HepG2 (cell line): ENCODE measurements around the gene GUK1. TPM values are rescaled to one million over a fixed set of nuclear protein-coding genes. Genes with fewer than 3 reads are reported as not detected.
A peak's percentile ranks its signal among the peaks of the same experiment; 100 is the strongest.

Experiments used
- AGO1 ChIP-seq: fragments of 200-400 bp; formaldehyde crosslinking; IDR thresholded peaks from 2 replicates; pipeline ENCODE4 v1.6.1; 2017; ENCODE audit warnings: mild to moderate bottlenecking, low read depth, low read length, moderate library complexity; ENCODE audit not compliant: poor library complexity, severe bottlenecking
- AGO2 ChIP-seq: fragments of 200-400 bp; formaldehyde crosslinking; optimal IDR thresholded peaks from 2 replicates; pipeline ENCODE3; 2017; ENCODE audit warnings: mild to moderate bottlenecking, low read depth, low read length, moderate library complexity
- ARNT ChIP-seq: fragments of 450-650 bp; IDR thresholded peaks from 2 replicates; pipeline ENCODE4 v1.6.1; 2017
- CHD4 ChIP-seq: fragments of 200-600 bp; sonication (generic); IDR thresholded peaks from 2 replicates; pipeline ENCODE4 v1.7.0; 2017; ENCODE audit warnings: mild to moderate bottlenecking, low read length, borderline replicate concordance
- ELF1 ChIP-seq: sonication (generic); formaldehyde crosslinking; IDR thresholded peaks from 2 replicates; pipeline ENCODE4 v1.4.0; 2020; ENCODE audit warnings: missing genetic modification reagents
- KDM6A ChIP-seq: IDR thresholded peaks from 2 replicates; pipeline ENCODE4 v1.6.1; 2016; ENCODE audit warnings: low read depth
- NAIF1 ChIP-seq: sonication (generic); formaldehyde crosslinking; IDR thresholded peaks from 2 replicates; pipeline ENCODE4 v1.5.0; 2020; ENCODE audit warnings: mild to moderate bottlenecking, missing genetic modification reagents, borderline replicate concordance
- SMAD3 ChIP-seq: sonication (generic); formaldehyde crosslinking; IDR thresholded peaks from 2 replicates; pipeline ENCODE4 v1.4.0; 2020; ENCODE audit warnings: missing genetic modification reagents
- U2AF1 ChIP-seq: fragments of 200-400 bp; formaldehyde crosslinking; optimal IDR thresholded peaks from 2 replicates; pipeline ENCODE3; 2017; ENCODE audit warnings: mild to moderate bottlenecking, low read depth, low read length
- ZBTB1 ChIP-seq: sonication (generic); formaldehyde crosslinking; IDR thresholded peaks from 2 replicates; pipeline ENCODE4 v1.4.0; 2020; ENCODE audit warnings: missing genetic modification reagents, borderline replicate concordance
- ZMYM4 ChIP-seq: sonication (generic); formaldehyde crosslinking; IDR thresholded peaks from 2 replicates; pipeline ENCODE4 v1.8.1; 2023; ENCODE audit warnings: mild to moderate bottlenecking, missing genetic modification reagents
- ZNF235 ChIP-seq: sonication (generic); formaldehyde crosslinking; IDR thresholded peaks from 2 replicates; pipeline ENCODE4 v1.8.1; 2023; ENCODE audit warnings: mild to moderate bottlenecking, missing genetic modification reagents, borderline replicate concordance
- ZNF350 ChIP-seq: sonication (generic); formaldehyde crosslinking; IDR thresholded peaks from 2 replicates; pipeline ENCODE4 v1.4.0; 2020; ENCODE audit warnings: mild to moderate bottlenecking, low read depth, missing genetic modification reagents, borderline replicate concordance
- polyA plus RNA-seq, 8 experiments: library from polyadenylated mRNA; depleted of rRNA in 3 of 8; stranded (reverse) in 7 of 8; unstranded in 1 of 8; fragments of >200 nt; fragmentation: Illumina TruSeq in 4 of 8; extraction: Trizol in 4 of 8; gene quantifications; 2 replicates each; pipeline versions ENCODE4 v1.2.1 to v1.2.3, GENCODE V29; 2011 to 2016; ENCODE audit warnings: low read depth in 4 of 8, missing spikeins in 1 of 8, mixed read lengths in 1 of 8; ENCODE audit not compliant: insufficient read depth in 1 of 8
- total RNA-seq, 5 experiments: library from RNA; depleted of rRNA; stranded (reverse); fragments of >200 nt; fragmentation: Illumina TruSeq; extraction: Trizol; gene quantifications; 2 replicates each; pipeline ENCODE4 v1.2.3, GENCODE V29; 2016; ENCODE audit warnings: low read depth in 1 of 5
- TF ChIP-seq, protein P1 (sequence below): sonication (generic); formaldehyde crosslinking; IDR thresholded peaks from 2 replicates; pipeline ENCODE4 v1.8.1; 2023; ENCODE audit warnings: mild to moderate bottlenecking, moderate library complexity, missing genetic modification reagents
- TF ChIP-seq, protein P2 (sequence below): sonication (generic); formaldehyde crosslinking; IDR thresholded peaks from 2 replicates; pipeline ENCODE4 v1.9.0; 2021; ENCODE audit warnings: mild to moderate bottlenecking, missing genetic modification reagents
- TF ChIP-seq, protein P3 (sequence below): sonication (generic); formaldehyde crosslinking; IDR thresholded peaks from 2 replicates; pipeline ENCODE4 v1.4.0; 2020; ENCODE audit warnings: mild to moderate bottlenecking, missing genetic modification reagents
- TF ChIP-seq, protein P4 (sequence below): sonication (generic); formaldehyde crosslinking; IDR thresholded peaks from 2 replicates; pipeline ENCODE4 v1.5.1; 2020; ENCODE audit warnings: missing genetic modification reagents, mild to moderate bottlenecking, borderline replicate concordance

The GUK1 gene
- total and polyA plus RNA-seq, 2 of the 13 experiments (the other 11 are each of a cell fraction or from before 2014, with no cell fraction given), result 116 to 154 TPM

DNA sequence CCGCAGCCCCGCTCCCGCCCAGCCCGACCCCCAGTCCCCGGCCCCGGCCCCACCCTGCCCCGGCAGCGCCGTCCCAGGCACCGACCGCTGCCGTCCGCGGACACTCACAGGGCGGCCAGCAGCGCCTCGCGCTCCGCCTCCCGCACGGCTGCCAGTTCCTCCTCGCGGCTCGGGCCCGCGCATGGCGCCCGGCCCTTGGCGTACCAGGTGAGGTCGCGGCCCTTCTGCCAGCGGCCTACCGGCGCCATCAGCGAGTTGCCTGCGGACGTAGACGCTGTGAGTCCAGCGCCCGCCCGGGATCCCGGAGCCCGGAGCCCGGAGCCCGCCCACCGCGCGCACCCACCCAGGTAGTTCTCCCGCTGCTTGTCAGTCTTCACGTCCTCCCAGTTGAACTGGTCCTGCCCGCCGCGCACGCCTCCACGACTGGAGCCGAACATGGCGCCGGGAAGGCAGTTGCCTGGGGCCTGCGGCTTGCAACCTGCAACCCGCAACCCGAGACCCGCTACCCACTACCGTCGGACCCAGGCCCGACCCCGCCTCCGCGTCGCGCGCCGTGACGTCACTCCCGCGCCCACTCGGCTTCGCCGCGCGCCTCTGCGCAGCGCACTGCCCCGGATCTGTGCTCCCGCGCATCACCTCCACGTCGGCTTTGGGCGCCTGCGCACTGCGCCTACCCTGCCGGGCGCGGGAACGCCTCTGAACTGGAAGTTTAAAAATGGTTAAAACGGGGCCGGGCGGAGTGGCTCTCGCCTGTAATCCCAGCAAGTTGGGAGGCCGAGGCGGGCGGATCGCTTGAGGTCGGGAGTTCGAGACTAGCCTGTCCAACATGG lies 37.1 kb upstream of the GUK1 start, which contains the start of gene C1orf35 (continued):
- TF ChIP-seq U2AF1 (no peak), AGO2 (peak; percentile 48), NAIF1 (CRISPR knock-in tag) (0 out of 2 replicates have a peak, but pooled peaks have one; percentile 43), AGO1 (no peak), ZMYM4 (CRISPR knock-in tag) (peak; percentile 87), ZNF350 (CRISPR knock-in tag) (peak; percentile 86), ZBTB1 (CRISPR knock-in tag) (no peak), ZNF235 (CRISPR knock-in tag) (peak; percentile 77; the same call in 1 of the 2 replicates), KDM6A (CRISPR knock-in tag) (no peak), ARNT (no peak), CHD4 (no peak), ELF1 (CRISPR knock-in tag) (0 out of 2 replicates have a peak, but pooled peaks have one; percentile 17), SMAD3 (CRISPR knock-in tag) (no peak)
- TF ChIP-seq, protein P1, sequence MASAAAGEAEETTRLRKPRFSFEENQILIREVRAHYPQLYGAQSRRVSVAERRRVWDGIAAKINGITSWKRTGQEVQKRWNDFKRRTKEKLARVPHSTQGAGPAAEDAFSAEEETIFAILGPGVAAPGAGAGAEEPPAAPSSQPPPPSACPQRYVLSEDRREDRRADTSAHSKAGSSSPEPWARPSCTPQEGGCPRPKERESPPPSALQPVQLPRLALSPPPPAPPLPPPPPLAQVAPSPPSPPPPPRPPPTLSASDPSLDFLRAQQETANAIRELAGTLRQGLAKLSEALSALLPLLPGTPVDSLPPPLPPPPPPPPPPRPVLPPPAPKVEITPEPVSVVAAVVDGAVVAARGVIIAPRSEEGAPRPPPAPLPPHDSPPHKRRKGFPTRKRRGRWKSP (CRISPR knock-in tag), result peak; percentile 95
- TF ChIP-seq, protein P2, sequence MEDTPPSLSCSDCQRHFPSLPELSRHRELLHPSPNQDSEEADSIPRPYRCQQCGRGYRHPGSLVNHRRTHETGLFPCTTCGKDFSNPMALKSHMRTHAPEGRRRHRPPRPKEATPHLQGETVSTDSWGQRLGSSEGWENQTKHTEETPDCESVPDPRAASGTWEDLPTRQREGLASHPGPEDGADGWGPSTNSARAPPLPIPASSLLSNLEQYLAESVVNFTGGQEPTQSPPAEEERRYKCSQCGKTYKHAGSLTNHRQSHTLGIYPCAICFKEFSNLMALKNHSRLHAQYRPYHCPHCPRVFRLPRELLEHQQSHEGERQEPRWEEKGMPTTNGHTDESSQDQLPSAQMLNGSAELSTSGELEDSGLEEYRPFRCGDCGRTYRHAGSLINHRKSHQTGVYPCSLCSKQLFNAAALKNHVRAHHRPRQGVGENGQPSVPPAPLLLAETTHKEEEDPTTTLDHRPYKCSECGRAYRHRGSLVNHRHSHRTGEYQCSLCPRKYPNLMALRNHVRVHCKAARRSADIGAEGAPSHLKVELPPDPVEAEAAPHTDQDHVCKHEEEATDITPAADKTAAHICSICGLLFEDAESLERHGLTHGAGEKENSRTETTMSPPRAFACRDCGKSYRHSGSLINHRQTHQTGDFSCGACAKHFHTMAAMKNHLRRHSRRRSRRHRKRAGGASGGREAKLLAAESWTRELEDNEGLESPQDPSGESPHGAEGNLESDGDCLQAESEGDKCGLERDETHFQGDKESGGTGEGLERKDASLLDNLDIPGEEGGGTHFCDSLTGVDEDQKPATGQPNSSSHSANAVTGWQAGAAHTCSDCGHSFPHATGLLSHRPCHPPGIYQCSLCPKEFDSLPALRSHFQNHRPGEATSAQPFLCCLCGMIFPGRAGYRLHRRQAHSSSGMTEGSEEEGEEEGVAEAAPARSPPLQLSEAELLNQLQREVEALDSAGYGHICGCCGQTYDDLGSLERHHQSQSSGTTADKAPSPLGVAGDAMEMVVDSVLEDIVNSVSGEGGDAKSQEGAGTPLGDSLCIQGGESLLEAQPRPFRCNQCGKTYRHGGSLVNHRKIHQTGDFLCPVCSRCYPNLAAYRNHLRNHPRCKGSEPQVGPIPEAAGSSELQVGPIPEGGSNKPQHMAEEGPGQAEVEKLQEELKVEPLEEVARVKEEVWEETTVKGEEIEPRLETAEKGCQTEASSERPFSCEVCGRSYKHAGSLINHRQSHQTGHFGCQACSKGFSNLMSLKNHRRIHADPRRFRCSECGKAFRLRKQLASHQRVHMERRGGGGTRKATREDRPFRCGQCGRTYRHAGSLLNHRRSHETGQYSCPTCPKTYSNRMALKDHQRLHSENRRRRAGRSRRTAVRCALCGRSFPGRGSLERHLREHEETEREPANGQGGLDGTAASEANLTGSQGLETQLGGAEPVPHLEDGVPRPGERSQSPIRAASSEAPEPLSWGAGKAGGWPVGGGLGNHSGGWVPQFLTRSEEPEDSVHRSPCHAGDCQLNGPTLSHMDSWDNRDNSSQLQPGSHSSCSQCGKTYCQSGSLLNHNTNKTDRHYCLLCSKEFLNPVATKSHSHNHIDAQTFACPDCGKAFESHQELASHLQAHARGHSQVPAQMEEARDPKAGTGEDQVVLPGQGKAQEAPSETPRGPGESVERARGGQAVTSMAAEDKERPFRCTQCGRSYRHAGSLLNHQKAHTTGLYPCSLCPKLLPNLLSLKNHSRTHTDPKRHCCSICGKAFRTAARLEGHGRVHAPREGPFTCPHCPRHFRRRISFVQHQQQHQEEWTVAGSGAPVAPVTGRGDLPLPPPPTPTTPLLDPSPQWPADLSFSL (CRISPR knock-in tag), result no peak
- TF ChIP-seq, protein P3, sequence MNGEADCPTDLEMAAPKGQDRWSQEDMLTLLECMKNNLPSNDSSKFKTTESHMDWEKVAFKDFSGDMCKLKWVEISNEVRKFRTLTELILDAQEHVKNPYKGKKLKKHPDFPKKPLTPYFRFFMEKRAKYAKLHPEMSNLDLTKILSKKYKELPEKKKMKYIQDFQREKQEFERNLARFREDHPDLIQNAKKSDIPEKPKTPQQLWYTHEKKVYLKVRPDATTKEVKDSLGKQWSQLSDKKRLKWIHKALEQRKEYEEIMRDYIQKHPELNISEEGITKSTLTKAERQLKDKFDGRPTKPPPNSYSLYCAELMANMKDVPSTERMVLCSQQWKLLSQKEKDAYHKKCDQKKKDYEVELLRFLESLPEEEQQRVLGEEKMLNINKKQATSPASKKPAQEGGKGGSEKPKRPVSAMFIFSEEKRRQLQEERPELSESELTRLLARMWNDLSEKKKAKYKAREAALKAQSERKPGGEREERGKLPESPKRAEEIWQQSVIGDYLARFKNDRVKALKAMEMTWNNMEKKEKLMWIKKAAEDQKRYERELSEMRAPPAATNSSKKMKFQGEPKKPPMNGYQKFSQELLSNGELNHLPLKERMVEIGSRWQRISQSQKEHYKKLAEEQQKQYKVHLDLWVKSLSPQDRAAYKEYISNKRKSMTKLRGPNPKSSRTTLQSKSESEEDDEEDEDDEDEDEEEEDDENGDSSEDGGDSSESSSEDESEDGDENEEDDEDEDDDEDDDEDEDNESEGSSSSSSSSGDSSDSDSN (CRISPR knock-in tag), result peak; percentile 91
- TF ChIP-seq, protein P4, sequence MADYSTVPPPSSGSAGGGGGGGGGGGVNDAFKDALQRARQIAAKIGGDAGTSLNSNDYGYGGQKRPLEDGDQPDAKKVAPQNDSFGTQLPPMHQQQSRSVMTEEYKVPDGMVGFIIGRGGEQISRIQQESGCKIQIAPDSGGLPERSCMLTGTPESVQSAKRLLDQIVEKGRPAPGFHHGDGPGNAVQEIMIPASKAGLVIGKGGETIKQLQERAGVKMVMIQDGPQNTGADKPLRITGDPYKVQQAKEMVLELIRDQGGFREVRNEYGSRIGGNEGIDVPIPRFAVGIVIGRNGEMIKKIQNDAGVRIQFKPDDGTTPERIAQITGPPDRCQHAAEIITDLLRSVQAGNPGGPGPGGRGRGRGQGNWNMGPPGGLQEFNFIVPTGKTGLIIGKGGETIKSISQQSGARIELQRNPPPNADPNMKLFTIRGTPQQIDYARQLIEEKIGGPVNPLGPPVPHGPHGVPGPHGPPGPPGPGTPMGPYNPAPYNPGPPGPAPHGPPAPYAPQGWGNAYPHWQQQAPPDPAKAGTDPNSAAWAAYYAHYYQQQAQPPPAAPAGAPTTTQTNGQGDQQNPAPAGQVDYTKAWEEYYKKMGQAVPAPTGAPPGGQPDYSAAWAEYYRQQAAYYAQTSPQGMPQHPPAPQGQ (CRISPR knock-in tag), result no peak
